Measurements from ENCODE around the gene UBXN10. TPM values are rescaled to one million over a fixed set of nuclear protein-coding genes. Genes with fewer than 3 reads are reported as not detected.

Gene UBXN10
- total and polyA plus RNA-seq, 2 of the 4 experiments (the other 2 are of a cell fraction) = not detected

- no peak overlapping the region for H2BK5ac ChIP-seq (ENCODE audit: low read depth, low read length, poor library complexity, severe bottlenecking)
- H4K8ac ChIP-seq (ENCODE audit: low read depth in 2 of 2, low read length in 2 of 2) = no peak overlapping the region
- in situ Hi-C loops (cut with MboI; ENCODE audit: low sequenced_read_pairs) = no loop called here
- no peak overlapping the region for H2BK20ac ChIP-seq (ENCODE audit: low read depth, low read length)
- DNase-seq (no peak), ATAC-seq (ENCODE audit: low read depth) (no peak)
- H4K20me1 ChIP-seq (ENCODE audit: insufficient read depth, low read length) = no peaks in the 10 kb centered on the region
- no peak overlapping the region for H3K27ac ChIP-seq (ENCODE audit: insufficient read depth, low read length)
- H3K9me1 ChIP-seq (ENCODE audit: insufficient read depth, low read length) = no peaks in the 10 kb centered on the region
- H3K79me1 ChIP-seq (ENCODE audit: low read depth in 1 of 2, low read length in 2 of 2) = no peaks in the 10 kb centered on the region
- dilution Hi-C loops (cut with HindIII; ENCODE audit: low sequenced_read_pairs, unreplicated experiment) = no loop called here
- POLR2A ChIA-PET (ENCODE audit: unreplicated experiment) = no interaction called here
- H4K91ac ChIP-seq (ENCODE audit: insufficient read depth, low read depth, low read length) = no peak overlapping the region
- no peak overlapping the region for H3K4me2 ChIP-seq (ENCODE audit: low read depth, low read length)
- H3K4me3 ChIP-seq (ENCODE audit: insufficient read depth, low read depth, low read length) = no peak overlapping the region
- H2AK5ac ChIP-seq (ENCODE audit: low read depth, low read length) = no peak overlapping the region
- BruUV-seq (replicated peaks) = no TSS peak
- intact Hi-C loops (cut with micrococcal nuclease) = no loop called here
- H3K36me3 ChIP-seq (ENCODE audit: control insufficient read depth, insufficient read depth, low read length) = no peaks in the 10 kb centered on the region
- CTCF ChIA-PET = no interaction called here
- no peaks in the 10 kb centered on the region for H3K9me3 ChIP-seq (ENCODE audit: control insufficient read depth, insufficient read depth, low read length)
- H3K4me1 ChIP-seq (ENCODE audit: control insufficient read depth, insufficient read depth, low read length) = no peaks in the 10 kb centered on the region
- no peak overlapping the region for H3K9ac ChIP-seq (ENCODE audit: low read depth, low read length)
- H2BK15ac ChIP-seq (ENCODE audit: low read depth, low read length) = no peak overlapping the region
- no peak overlapping the region for H2BK120ac ChIP-seq (ENCODE audit: low read depth, low read length)
- H4K5ac ChIP-seq (ENCODE audit: low read depth, low read length) = no peak overlapping the region
- no peak overlapping the region for H3K56ac ChIP-seq (ENCODE audit: extremely low read depth, insufficient read depth, low read length)
- H3K18ac ChIP-seq (ENCODE audit: low read depth, low read length) = no peak overlapping the region
- no peak overlapping the region for H2AK9ac ChIP-seq (replicated peaks; ENCODE audit: low read depth, low read length, poor library complexity)
- peaks cover 52% of the 10 kb centered on the region for H3K27me3 ChIP-seq (ENCODE audit: control insufficient read depth, insufficient read depth, low read length)
- H2AFZ ChIP-seq (replicated peaks; ENCODE audit: low read length, poor library complexity) = no peak overlapping the region
- WGBS, 2 experiments (ENCODE audit: extremely low coverage in 2 of 2, insufficient read length in 1 of 2) = 78% methylated on average over 14 of the region's 19 CpGs; no CpG with 5 or more reads in 1 of the 2 experiments
- no peak overlapping the region for H3K23ac ChIP-seq (ENCODE audit: low read depth, low read length)
- H3K4ac ChIP-seq (ENCODE audit: low read depth, low read length) = no peak overlapping the region
- no peak overlapping the region for H3K14ac ChIP-seq (replicated peaks; ENCODE audit: low read depth, low read length)
- TF ChIP-seq CEBPB (IDR thresholded peaks at IDR 0.05; ENCODE audit: low read depth, low read length) (no peak), BHLHE40 (IDR thresholded peaks at IDR 0.05; ENCODE audit: low read depth, low read length) (no peak), MAFK (IDR thresholded peaks at IDR 0.05; ENCODE audit: low read depth, low read length) (no peak), RFX5 (IDR thresholded peaks at IDR 0.05; ENCODE audit: low read depth, low read length) (no peak), RCOR1 (IDR thresholded peaks at IDR 0.05; ENCODE audit: insufficient replicate concordance, low read length) (no peak), MXI1 (IDR thresholded peaks at IDR 0.05; ENCODE audit: borderline replicate concordance, low read depth, low read length) (no peak), FOS (IDR thresholded peaks at IDR 0.05; ENCODE audit: low read depth, low read length) (no peak), USF2 (IDR thresholded peaks at IDR 0.05; ENCODE audit: low read depth, low read length) (no peak), MAZ (IDR thresholded peaks at IDR 0.05; ENCODE audit: borderline replicate concordance, low read depth, low read length) (no peak), CTCF (conservative IDR thresholded peaks at IDR 0.05; ENCODE audit: low read depth, low read length) (no peak), SMC3 (IDR thresholded peaks at IDR 0.05; ENCODE audit: low read depth, low read length) (no peak), NFE2L2 (IDR thresholded peaks at IDR 0.05; ENCODE audit: low read depth, low read length) (no peak), POLR2A (IDR thresholded peaks at IDR 0.05; ENCODE audit: low read depth, low read length) (no peak), ELK1 (IDR thresholded peaks at IDR 0.05; ENCODE audit: borderline replicate concordance, low read depth, low read length) (no peak), RAD21 (IDR thresholded peaks at IDR 0.05; ENCODE audit: low read length) (no peak)
Observed at GRCh38 chr1:20190256-20191160, 4.6 kb downstream of the UBXN10 start.

Measured in IMR-90 (cell line).